Thoracic aorta (tissue), 2 donors: ENCODE measurements around the gene PKNOX2. TPM values are rescaled to one million over a fixed set of nuclear protein-coding genes. Genes with fewer than 3 reads are reported as not detected.

Source experiments
- ATAC-seq: fragments of 150-250 bp; one replicate; pipeline ENCODE4 v1.8.0; 2017; ENCODE audit warnings: low read depth; ENCODE audit not compliant: insufficient number of reproducible peaks, low FRiP score
- DNase-seq: peaks from one replicate; pipeline ENCODE4 v3.0.0-alpha.2; 2020; ENCODE audit warnings: low spot score
- H3K27ac ChIP-seq, 2 donors: fragments of 200-600 bp; sonication (generic); 1 replicate in 1 of 2; 2 replicates in 1 of 2; pipeline ENCODE4 v1.5.1; 2016; ENCODE audit warnings: mild to moderate bottlenecking in 2 of 2, moderate library complexity in 2 of 2
- H3K27me3 ChIP-seq: fragments of 200-600 bp; sonication (generic); replicated peaks from 2 replicates; pipeline ENCODE4 v1.6.0; 2016; ENCODE audit warnings: mild to moderate bottlenecking; ENCODE audit not compliant: insufficient read depth
- H3K36me3 ChIP-seq: fragments of 200-600 bp; sonication (generic); one replicate; pipeline ENCODE4 v1.5.1; 2016
- H3K4me1 ChIP-seq, 2 donors: fragments of 200-600 bp; sonication (generic); 1 replicate in 1 of 2; 2 replicates in 1 of 2; pipeline versions ENCODE4 v1.5.1 to v1.6.0; 2016; ENCODE audit warnings: low read depth in 2 of 2, mild to moderate bottlenecking in 1 of 2; ENCODE audit not compliant: control insufficient read depth in 1 of 2
- H3K4me3 ChIP-seq: fragments of 200-600 bp; sonication (generic); 2 replicates; pipeline ENCODE4 v1.5.1; 2016; ENCODE audit warnings: mild to moderate bottlenecking
- H3K9me3 ChIP-seq: fragments of 200-600 bp; sonication (generic); 2 replicates; pipeline ENCODE4 v1.5.1; 2016
- CTCF ChIP-seq: fragments of 200-600 bp; sonication (generic); IDR thresholded peaks from one replicate; pipeline ENCODE4 v1.5.1; 2019; ENCODE audit warnings: antibody characterized with exemption
- total RNA-seq, 2 donors: library from RNA; depleted of rRNA; stranded (reverse); fragments of >200 nt; gene quantifications; one replicate each; pipeline versions ENCODE4 v1.1.0 to v1.2.3, GENCODE V29; 2016

PKNOX2 gene
- total RNA-seq, 2 donors from 2014 or later = 1.4 to 9.2 TPM

DNA sequence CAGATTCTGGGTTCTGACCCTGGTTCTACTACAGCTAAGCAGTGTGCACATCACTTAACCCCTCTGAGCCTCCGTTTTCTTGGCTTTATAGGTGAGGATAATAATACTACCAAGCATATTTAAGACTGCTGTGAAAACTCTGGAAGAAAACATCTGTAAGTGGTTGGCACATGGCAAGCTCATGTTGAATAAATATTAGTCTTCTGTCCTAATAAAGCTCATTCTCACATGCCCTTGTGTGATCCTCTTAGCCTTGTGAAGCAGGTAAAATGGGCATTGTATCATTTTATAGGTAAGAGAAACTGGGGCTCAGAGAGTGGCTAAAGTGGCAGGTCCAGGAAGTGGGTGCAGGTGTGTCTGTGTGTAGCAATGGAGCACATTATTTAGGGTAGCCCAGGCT is 8.5 kb downstream of the PKNOX2 start:
- H3K4me1 ChIP-seq = peaks cover 35 to 55% of the 10 kb centered on the region in 2 donors

GRCh38 chr11:125173556-125173955 is 9.0 kb downstream of the PKNOX2 start:
- H3K27ac ChIP-seq = no peak overlapping the region
- H3K9me3 ChIP-seq = no peaks in the 10 kb centered on the region
- H3K27me3 ChIP-seq = no peaks in the 10 kb centered on the region
- H3K36me3 ChIP-seq = no peaks in the 10 kb centered on the region
- ATAC-seq (no peak), DNase-seq (no peak)
- no peak overlapping the region for H3K4me3 ChIP-seq
- peaks cover 29 to 50% of the 10 kb centered on the region in 2 donors for H3K4me1 ChIP-seq
- TF ChIP-seq CTCF = no peak

More for the DNA sequence above, 8.5 kb downstream of the PKNOX2 start:
- H3K9me3 ChIP-seq = no peaks in the 10 kb centered on the region
- TF ChIP-seq CTCF = no peak
- ATAC-seq = no peak
- H3K4me3 ChIP-seq = no peak overlapping the region
- no peaks in the 10 kb centered on the region for H3K36me3 ChIP-seq
- no peak for DNase-seq
- no peaks in the 10 kb centered on the region for H3K27me3 ChIP-seq
- H3K27ac ChIP-seq = no peak overlapping the region

- Histone ChIP-seq H3K4me1 (peaks cover 26 to 45% of the 10 kb centered on the region in 2 donors), H3K27me3 (no peaks in the 10 kb centered on the region), H3K9me3 (no peaks in the 10 kb centered on the region), H3K36me3 (no peaks in the 10 kb centered on the region), H3K27ac (no peak overlapping the region), H3K4me3 (no peak overlapping the region)
- DNase-seq = no peak
- no peak for TF ChIP-seq CTCF
- no peak for ATAC-seq
Observed at GRCh38 chr11:125174057-125174456, 9.5 kb downstream of the PKNOX2 start.

- H3K27ac ChIP-seq = no peak overlapping the region
- no peaks in the 10 kb centered on the region for H3K36me3 ChIP-seq
- H3K4me3 ChIP-seq = no peak overlapping the region
- TF ChIP-seq CTCF = no peak
- no peak for DNase-seq
- no peaks in the 10 kb centered on the region for H3K27me3 ChIP-seq
- ATAC-seq = no peak
- peaks cover 20 to 38% of the 10 kb centered on the region in 2 donors for H3K4me1 ChIP-seq
- no peaks in the 10 kb centered on the region for H3K9me3 ChIP-seq
Observed at GRCh38 chr11:125174686-125175085, 10.1 kb downstream of the PKNOX2 start.

DNA sequence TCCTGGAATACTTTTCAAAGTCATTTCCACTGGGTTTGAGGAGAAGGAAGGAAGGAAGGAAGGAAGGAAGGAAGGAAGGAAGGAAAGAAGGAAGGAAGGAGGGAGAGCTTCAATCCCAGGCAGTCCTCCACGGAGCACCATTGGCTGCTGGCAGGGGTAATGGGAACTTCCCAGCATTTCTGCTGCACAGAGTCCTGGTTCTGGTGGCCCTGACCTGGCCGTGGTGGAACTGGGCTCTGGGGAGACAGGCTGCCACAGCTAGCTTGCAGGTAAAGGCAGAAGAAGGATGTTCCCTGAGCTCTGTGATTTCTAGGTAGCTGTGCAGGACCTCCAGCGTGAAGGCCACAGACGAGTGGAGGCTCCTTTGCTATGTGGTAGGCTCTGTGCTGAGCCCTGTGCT is 10.6 kb downstream of the PKNOX2 start:
- no peaks in the 10 kb centered on the region for H3K9me3 ChIP-seq
- H3K36me3 ChIP-seq = no peaks in the 10 kb centered on the region
- peaks cover 15 to 38% of the 10 kb centered on the region in 2 donors for H3K4me1 ChIP-seq
- no peak overlapping the region for H3K27ac ChIP-seq
- no peak overlapping the region for H3K4me3 ChIP-seq
- DNase-seq = no peak
- no peaks in the 10 kb centered on the region for H3K27me3 ChIP-seq
- ATAC-seq = no peak
- no peak for TF ChIP-seq CTCF
